ENCODE data around the gene NLRP9.

GRCh38 chr19:55716531-55716930 lies 21.7 kb downstream of the NLRP9 start:
- TF ChIP-seq CTCF (conservative IDR thresholded peaks at IDR 0.05 in 1 of 2, IDR thresholded peaks at IDR 0.05 in 1 of 2; ENCODE audit: low read depth in 1 of 2, low read length in 2 of 2), result no peak
- no peak for TF ChIP-seq EZH2 (IDR thresholded peaks at IDR 0.05; ENCODE audit: low read length, missing control alignments)

All from fibroblast of lung (primary cell).